ENCODE data around the gene TKT.

TKT gene

DNA sequence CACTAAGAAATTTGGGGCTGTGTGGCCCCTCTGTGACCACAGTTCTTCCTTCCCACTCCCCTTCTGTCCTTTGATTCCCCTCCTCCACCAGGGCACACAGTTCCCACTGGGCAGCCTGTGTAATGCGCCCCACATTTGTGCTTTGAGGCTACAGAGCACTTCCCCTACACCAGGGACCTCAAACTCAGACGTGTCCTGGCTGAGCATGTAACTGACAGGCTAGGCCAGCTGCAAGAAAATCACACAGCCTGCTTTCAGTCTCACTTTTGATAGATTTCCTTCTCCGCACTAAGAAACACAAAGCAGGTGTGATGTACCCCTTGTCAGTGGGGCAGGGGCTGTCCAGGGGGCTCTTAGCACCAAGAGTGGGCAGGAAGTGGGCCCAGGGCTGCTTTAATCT lies 65.2 kb downstream of the TKT start:
- Mint-ChIP-seq H3K4me1 (peaks cover 8% of the 10 kb centered on the region), H3K27ac (peak overlapping the region in 1 of 2 donors; percentile 16), H3K4me3 (no peak overlapping the region), H3K27me3 (no peaks in the 10 kb centered on the region), H3K9me3 (no peaks in the 10 kb centered on the region)
- DNase-seq (no peak), ATAC-seq (no peak)

DNA sequence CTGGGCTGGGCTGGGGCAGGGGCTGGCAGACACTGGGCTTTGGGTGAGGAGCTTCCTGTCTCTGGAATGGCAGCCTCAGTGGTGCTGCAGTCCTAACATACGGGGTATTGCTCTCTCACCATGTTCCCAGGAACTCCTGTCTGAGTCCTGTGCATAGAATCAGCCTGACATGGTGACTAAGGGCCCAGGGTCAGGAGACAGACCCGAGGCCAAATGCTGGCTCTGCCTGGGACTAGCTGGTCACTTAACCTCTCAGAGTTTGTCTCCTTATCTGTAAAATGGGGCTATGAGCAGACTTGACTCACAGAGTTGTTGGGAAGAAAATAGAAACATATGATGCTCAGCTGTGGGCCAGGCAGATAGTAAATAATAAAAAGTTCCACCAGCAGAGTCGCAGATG lies 66.5 kb downstream of the TKT start:
- H3K27ac Mint-ChIP-seq: no peak overlapping the region
- H3K9me3 Mint-ChIP-seq: no peaks in the 10 kb centered on the region
- H3K4me3 Mint-ChIP-seq: no peak overlapping the region
- no peaks in the 10 kb centered on the region for H3K27me3 Mint-ChIP-seq
- ATAC-seq (no peak), DNase-seq (no peak)
- H3K4me1 Mint-ChIP-seq: no peaks in the 10 kb centered on the region

DNA sequence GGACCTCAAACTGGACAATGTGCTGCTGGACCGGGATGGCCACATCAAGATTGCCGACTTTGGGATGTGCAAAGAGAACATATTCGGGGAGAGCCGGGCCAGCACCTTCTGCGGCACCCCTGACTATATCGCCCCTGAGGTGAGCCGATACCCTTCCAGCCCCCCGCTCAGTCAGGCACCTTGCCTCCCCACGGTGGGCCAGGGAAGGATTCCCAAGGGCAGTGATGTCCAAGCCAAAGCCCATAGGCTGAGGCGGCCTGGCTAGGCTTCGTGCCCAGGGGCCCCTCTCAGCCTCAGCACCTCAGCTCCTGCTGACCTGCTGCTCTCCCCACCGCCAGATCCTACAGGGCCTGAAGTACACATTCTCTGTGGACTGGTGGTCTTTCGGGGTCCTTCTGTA lies 67.1 kb downstream of the TKT start:
- no peak for DNase-seq
- no peaks in the 10 kb centered on the region for H3K27me3 Mint-ChIP-seq
- H3K27ac Mint-ChIP-seq: no peak overlapping the region
- no peaks in the 10 kb centered on the region for H3K4me1 Mint-ChIP-seq
- no peak overlapping the region for H3K4me3 Mint-ChIP-seq
- H3K9me3 Mint-ChIP-seq: no peaks in the 10 kb centered on the region
- no peak for ATAC-seq

DNA sequence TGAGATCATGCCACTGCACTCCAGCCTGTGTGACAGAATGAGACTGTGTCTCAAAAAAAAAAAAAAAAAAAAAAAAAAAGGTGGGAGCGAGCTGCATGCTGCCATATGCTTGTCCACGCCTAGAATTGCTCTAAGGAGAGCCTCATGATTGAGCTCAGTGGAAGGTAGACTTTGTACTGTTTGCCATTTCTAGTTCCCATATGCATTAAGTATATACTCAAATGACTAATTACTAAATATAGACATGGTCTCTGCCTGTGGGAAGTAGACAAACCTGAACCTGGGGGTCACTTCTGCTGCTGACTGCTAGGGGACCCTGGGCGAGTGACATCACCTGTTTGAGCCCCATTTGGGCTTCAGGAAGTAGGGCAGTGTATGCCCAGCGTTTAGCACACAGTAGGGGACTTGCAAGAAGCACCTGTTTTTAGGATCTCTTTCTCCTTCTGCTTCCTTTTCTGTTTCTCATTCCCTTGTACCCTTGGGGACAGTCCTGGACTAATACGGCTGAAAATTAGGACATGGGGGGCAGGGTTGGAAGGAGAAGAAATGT lies 67.6 kb downstream of the TKT start:
- DNase-seq (no peak), ATAC-seq (no peak)
- Mint-ChIP-seq H3K27ac (peak overlapping the region in 1 of 2 donors; percentile 51), H3K4me1 (no peaks in the 10 kb centered on the region), H3K9me3 (no peaks in the 10 kb centered on the region), H3K27me3 (no peaks in the 10 kb centered on the region), H3K4me3 (no peak overlapping the region)

DNA sequence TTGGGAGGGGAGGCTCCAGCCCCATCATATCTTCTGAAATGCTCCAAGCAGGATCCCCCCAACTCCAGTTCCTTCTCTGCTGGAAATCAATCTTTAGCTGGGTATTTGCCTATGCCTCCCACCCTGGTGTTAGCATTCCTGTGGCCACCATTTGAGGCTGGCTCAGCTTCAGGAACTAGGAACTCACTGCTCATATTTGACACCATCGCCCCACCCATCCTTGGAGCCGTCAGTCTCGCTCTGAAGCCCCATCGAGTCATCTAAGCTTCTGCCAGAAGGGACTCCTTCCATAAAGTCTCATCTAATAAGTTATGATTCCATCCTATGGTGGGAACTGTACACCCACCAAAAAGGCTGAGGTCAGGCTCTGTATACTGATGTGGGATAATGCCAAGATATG lies 68.4 kb downstream of the TKT start:
- no peak overlapping the region for H3K4me3 Mint-ChIP-seq
- H3K27ac Mint-ChIP-seq: no peak overlapping the region
- DNase-seq: no peak
- ATAC-seq: no peak
- H3K27me3 Mint-ChIP-seq: no peaks in the 10 kb centered on the region
- no peaks in the 10 kb centered on the region for H3K4me1 Mint-ChIP-seq
- no peaks in the 10 kb centered on the region for H3K9me3 Mint-ChIP-seq

DNA sequence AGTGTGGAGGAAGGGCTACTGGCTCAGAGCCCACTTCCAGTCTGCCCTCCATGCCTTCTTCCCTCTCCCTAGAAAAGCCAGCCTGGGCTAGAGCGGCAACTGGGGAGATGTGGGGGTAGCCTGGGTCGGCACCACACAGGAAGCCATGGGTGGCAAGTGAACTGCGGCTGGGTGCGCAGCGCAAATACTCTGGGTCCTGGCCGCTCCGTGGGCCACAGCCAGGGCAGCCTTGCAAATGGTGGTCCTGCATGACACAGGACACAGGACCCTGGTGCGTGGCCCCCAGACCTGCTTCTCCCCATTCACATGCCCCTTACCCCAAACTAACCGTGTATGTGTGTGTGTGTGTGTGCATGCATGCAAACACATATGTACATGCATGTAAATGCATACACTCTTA lies 69.1 kb downstream of the TKT start:
- H3K4me1 Mint-ChIP-seq: no peaks in the 10 kb centered on the region
- no peaks in the 10 kb centered on the region for H3K27me3 Mint-ChIP-seq
- no peaks in the 10 kb centered on the region for H3K9me3 Mint-ChIP-seq
- no peak overlapping the region for H3K4me3 Mint-ChIP-seq
- no peak for ATAC-seq
- H3K27ac Mint-ChIP-seq: no peak overlapping the region
- no peak for DNase-seq

DNA sequence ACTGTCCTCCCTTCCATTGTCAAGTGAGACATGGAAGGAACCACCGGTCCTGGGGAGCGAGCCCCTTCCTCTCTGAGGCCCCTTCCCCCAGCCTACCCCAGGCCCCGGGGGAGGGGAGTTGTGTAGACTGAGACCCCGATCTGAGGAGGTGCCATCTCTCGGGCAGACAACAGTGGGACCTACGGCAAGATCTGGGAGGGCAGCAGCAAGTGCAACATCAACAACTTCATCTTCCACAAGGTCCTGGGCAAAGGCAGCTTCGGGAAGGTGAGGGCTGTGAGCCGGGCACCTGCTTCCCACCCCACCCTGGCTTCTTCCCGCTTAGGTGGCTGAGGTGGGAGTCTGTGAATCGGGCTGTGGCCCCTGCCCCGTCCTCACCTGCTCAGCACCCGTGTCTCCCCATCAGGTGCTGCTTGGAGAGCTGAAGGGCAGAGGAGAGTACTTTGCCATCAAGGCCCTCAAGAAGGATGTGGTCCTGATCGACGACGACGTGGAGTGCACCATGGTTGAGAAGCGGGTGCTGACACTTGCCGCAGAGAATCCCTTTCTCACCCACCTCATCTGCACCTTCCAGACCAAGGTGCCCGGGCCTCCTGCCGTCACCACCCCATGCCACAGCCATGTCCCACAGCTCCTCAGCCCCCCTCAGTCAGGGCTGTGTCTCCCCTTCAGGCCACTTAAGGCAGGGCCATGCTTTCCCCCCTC lies 69.9 kb downstream of the TKT start:
- Mint-ChIP-seq H3K4me1 (no peaks in the 10 kb centered on the region), H3K27me3 (no peaks in the 10 kb centered on the region), H3K27ac (peak overlapping the region in 1 of 2 donors; percentile 86), H3K4me3 (no peak overlapping the region), H3K9me3 (no peaks in the 10 kb centered on the region)
- DNase-seq (no peak), ATAC-seq (peak; percentile 21)

DNA sequence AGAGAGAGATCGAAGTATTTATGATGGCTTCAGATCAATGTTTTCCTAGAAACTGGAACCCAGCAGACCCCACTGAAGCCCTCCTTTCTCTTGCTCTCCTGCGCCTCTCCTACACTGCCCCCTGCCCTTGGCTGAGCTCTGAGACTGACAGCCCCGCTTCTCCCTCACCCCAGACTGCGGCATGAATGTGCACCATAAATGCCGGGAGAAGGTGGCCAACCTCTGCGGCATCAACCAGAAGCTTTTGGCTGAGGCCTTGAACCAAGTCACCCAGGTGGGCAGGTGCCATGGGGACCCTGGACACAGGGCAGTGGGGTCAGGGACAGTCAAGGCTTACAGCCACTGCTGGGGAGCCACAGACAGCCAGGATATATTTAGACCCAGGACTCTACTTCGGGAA lies 71.1 kb downstream of the TKT start:
- Mint-ChIP-seq H3K27ac (no peak overlapping the region), H3K4me3 (no peak overlapping the region), H3K4me1 (no peaks in the 10 kb centered on the region), H3K9me3 (no peaks in the 10 kb centered on the region), H3K27me3 (no peaks in the 10 kb centered on the region)
- DNase-seq (no peak), ATAC-seq (no peak)

DNA sequence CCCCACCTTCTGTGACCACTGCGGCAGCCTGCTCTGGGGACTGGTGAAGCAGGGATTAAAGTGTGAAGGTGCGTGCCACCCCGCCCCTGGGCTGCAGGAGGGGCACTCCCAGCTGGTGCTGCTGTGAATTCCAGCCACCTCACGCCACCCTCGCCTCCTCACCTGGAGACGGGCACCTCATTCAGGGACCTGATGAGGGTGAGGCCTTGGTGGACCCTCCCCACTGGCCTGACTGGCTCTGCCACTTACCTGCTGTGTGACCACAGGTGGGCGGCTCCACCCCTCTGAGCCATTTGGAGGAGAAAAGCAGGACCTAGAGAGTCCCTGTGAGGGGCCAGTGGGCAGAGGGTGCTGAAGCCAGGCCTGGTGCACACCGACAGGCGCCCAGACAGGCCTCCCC lies 72.3 kb downstream of the TKT start:
- H3K27me3 Mint-ChIP-seq: no peaks in the 10 kb centered on the region
- no peak overlapping the region for H3K4me3 Mint-ChIP-seq
- H3K27ac Mint-ChIP-seq: no peak overlapping the region
- DNase-seq (no peak), ATAC-seq (peak; percentile 4)
- no peaks in the 10 kb centered on the region for H3K9me3 Mint-ChIP-seq
- H3K4me1 Mint-ChIP-seq: no peaks in the 10 kb centered on the region

DNA sequence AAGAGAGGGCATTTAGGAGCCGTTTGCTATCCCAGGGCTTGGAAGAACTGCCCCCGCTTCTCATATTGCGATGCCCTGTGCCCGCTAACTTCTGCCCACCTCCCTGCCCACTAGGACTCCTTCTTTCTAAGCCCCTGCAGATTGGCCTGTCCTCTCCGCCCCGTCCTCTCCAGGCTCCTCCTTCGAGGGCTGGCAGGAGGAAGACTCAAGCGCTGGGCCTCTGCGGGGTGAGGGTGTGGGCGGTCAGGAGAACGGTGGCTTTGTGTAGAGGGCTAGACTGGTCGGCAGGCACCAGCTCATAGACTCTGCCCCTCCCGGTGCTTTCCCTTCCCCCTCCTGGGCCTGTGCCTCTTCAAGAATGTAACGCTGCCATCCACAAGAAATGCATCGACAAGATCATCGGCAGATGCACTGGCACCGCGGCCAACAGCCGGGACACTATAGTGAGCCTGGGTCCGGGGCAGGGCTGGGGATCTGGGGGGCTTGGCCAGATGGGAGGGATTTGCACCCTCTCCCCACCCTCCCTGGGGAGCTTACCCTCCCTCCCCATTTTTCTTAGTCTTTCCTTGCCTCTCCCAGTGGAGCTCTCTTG lies 73.0 kb downstream of the TKT start:
- Mint-ChIP-seq H3K4me1 (no peaks in the 10 kb centered on the region), H3K27me3 (no peaks in the 10 kb centered on the region), H3K4me3 (no peak overlapping the region), H3K9me3 (no peaks in the 10 kb centered on the region), H3K27ac (no peak overlapping the region)
- no peak for DNase-seq
- no peak for ATAC-seq

DNA sequence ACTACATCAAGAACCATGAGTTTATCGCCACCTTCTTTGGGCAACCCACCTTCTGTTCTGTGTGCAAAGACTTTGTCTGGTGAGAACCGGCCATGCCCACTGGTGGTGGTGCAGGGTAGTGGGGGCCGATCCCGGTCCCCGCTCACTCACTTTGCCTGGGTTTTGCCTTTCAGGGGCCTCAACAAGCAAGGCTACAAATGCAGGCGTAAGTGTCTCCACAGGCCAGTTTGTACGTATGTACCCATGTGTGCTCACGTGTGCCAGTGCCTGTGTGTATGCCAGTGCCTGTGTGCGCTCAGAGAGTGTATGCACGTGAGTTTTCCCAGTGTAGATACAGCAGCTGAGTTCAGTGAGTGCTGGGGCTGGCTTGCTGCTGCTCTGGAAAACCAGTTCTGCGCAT lies 74.3 kb downstream of the TKT start:
- no peak for ATAC-seq
- no peaks in the 10 kb centered on the region for H3K27me3 Mint-ChIP-seq
- no peaks in the 10 kb centered on the region for H3K4me1 Mint-ChIP-seq
- DNase-seq: no peak
- H3K4me3 Mint-ChIP-seq: no peak overlapping the region
- no peak overlapping the region for H3K27ac Mint-ChIP-seq
- H3K9me3 Mint-ChIP-seq: no peaks in the 10 kb centered on the region

DNA sequence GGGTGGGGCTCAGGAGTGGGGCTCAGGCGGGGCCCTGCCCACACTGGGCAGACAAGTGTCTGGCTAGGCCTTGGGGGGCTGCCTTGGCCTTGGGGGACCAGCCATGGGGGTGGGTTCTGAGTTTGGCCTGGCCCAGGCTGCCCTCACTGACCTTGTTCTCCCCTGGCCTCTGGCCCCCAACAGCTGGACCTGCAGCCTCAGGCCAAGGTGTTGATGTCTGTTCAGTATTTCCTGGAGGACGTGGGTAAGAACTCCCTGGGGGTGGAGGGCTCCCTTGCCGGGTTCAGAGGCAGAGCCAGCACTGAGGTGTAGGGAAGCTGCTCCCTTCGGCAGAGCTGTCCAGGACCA lies 74.8 kb downstream of the TKT start:
- H3K9me3 Mint-ChIP-seq: no peaks in the 10 kb centered on the region
- H3K27me3 Mint-ChIP-seq: no peaks in the 10 kb centered on the region
- H3K27ac Mint-ChIP-seq: peak overlapping the region in 1 of 2 donors; percentile 71
- no peak for ATAC-seq
- no peak overlapping the region for H3K4me3 Mint-ChIP-seq
- H3K4me1 Mint-ChIP-seq: no peaks in the 10 kb centered on the region
- no peak for DNase-seq

DNA sequence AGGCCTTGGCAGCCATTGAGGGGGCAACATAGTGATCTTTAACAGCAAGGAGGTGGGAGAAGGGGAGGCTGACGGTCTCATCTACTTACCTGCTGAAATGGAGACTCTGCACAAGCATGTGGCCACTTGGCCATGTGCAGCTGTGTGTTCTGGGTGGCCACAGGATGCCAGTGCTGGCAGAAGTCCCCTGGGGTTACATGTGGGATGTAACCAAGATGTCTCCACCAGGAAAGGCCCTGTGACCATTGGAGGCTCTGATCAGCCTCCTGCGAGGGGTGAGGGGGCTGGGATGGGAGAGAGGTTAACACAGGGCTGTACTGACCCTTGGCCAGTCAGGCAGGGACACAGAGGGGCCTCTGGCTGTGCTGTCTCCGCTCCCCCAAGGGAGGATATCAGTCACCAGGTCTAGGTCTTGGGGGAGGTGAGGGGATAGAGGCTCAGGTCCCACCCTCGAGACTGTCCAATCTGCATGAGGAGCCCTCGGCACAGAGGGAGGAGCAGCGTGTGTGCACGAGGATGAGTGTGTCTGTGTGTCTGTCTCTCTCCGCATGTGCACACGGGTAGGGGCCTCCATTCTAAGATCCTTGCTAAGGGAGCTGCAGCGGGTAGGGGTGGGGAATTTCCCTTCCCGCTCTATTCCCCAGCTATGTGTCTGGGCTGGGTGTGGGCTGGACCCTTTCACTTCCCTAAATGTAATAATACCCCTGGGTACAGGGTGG lies 75.4 kb downstream of the TKT start:
- peak overlapping the region in 1 of 2 donors; percentile 2 for H3K27ac Mint-ChIP-seq
- H3K4me1 Mint-ChIP-seq: no peaks in the 10 kb centered on the region
- DNase-seq: no peak
- no peak overlapping the region for H3K4me3 Mint-ChIP-seq
- H3K27me3 Mint-ChIP-seq: no peaks in the 10 kb centered on the region
- peak; percentile 16 for ATAC-seq
- H3K9me3 Mint-ChIP-seq: no peaks in the 10 kb centered on the region

DNA sequence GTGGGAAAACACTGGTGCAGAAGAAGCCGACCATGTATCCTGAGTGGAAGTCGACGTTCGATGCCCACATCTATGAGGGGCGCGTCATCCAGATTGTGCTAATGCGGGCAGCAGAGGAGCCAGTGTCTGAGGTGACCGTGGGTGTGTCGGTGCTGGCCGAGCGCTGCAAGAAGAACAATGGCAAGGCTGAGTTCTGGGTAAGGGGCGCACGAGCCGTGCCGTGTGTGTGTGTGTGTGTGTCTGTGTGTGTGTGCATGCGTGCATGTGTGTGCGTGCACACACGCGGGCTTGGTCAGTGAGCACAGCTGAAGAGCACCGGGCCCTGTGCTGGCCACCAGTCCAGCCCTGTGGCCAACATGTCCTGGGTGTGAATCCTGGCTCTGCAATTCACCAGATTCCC lies 76.2 kb downstream of the TKT start:
- H3K27ac Mint-ChIP-seq: peak overlapping the region in 1 of 2 donors; percentile 83
- no peaks in the 10 kb centered on the region for H3K9me3 Mint-ChIP-seq
- H3K4me3 Mint-ChIP-seq: no peak overlapping the region
- no peak for ATAC-seq
- no peaks in the 10 kb centered on the region for H3K4me1 Mint-ChIP-seq
- no peaks in the 10 kb centered on the region for H3K27me3 Mint-ChIP-seq
- no peak for DNase-seq

DNA sequence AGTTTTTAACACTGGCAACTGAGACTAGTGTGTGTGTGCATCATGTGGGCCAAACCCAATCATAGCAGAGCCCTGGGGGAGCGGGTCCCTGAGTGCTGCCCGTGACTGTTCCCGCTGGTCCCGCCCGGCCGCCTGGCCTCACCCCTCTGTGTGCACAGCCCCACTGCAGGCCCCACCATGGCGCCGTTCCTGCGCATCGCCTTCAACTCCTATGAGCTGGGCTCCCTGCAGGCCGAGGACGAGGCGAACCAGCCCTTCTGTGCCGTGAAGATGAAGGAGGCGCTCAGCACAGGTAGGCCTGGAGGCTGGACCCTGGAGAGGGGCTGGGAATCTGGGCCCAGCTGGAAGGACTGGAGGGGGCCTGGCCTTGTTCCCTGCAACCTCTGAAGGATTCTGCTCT lies 77.6 kb downstream of the TKT start:
- ATAC-seq (no peak), DNase-seq (no peak)
- no peak overlapping the region for H3K4me3 Mint-ChIP-seq
- no peaks in the 10 kb centered on the region for H3K4me1 Mint-ChIP-seq
- H3K27ac Mint-ChIP-seq: peak overlapping the region in 1 of 2 donors; percentile 12
- H3K9me3 Mint-ChIP-seq: no peaks in the 10 kb centered on the region
- H3K27me3 Mint-ChIP-seq: no peaks in the 10 kb centered on the region

Measured in stimulated activated naive CD8-positive, alpha-beta T cell treated with anti-CD3 and anti-CD28 coated beads, Interleukin-15, amount 100 ng/mL, for 72 hours (primary cell).